Endothelial cell of umbilical vein (primary cell): Measurements from ENCODE around the gene THUMPD3. TPM values are rescaled to one million over a fixed set of nuclear protein-coding genes. Genes with fewer than 3 reads are reported as not detected.

Experiments
- BruUV-seq: library from RNA; stranded (reverse); fragments of 400-500 nt; replicated peaks from 2 replicates; lab custom pipeline; 2021; lab: Mats Ljungman, UMichigan
- CTCF ChIA-PET: fragments of 300-600, 350-600 bp; sonication (Branson Sonifier 250); formaldehyde crosslinking; loops from one replicate; lab custom pipeline; 2021; ENCODE audit warnings: antibody characterized with exemption, inconsistent platforms; lab: Charles Lee
- POLR2A ChIA-PET: fragments of 300-600, 350-600 bp; sonication (Branson Sonifier 250); formaldehyde crosslinking; loops from one replicate; lab custom pipeline; 2021; ENCODE audit warnings: antibody characterized with exemption, inconsistent platforms; lab: Charles Lee
- DNase-seq: peaks from one replicate; pipeline ENCODE4 v3.0.0-alpha.2; 2011; ENCODE audit warnings: low read depth, low spot score
- FAIRE-seq: peaks from 2 replicates; lab custom pipeline; 2011; peaks lifted over from hg19 to GRCh38; lab: Jason Lieb, UNC
- H2AFZ ChIP-seq: 2 replicates; pipeline ENCODE4 v1.6.0; 2012; ENCODE audit warnings: low read depth, low read length, control low read depth, inconsistent platforms
- H3K27ac ChIP-seq: 2 replicates; pipeline ENCODE4 v1.5.1; 2011; ENCODE audit warnings: low read depth, mild to moderate bottlenecking, control low read depth, low read length, moderate library complexity; ENCODE audit not compliant: insufficient read depth
- H3K27me3 ChIP-seq, 2 experiments: 2 replicates each; pipeline versions ENCODE4 v1.6.0 to v1.6.1; 2011; ENCODE audit warnings: low read length in 2 of 2, mixed read lengths in 1 of 2; ENCODE audit not compliant: control insufficient read depth in 2 of 2, insufficient read depth in 2 of 2
- H3K36me3 ChIP-seq, 2 experiments: 2 replicates in 1 of 2; 3 replicates in 1 of 2; pipeline ENCODE4 v1.5.1; 2011; ENCODE audit warnings: low read length in 2 of 2, mild to moderate bottlenecking in 1 of 2, moderate library complexity in 1 of 2; ENCODE audit not compliant: control insufficient read depth in 2 of 2, insufficient read depth in 2 of 2; ENCODE audit errors: extremely low read depth in 1 of 2
- H3K4me1 ChIP-seq: 3 replicates; pipeline ENCODE4 v1.5.1; 2011; ENCODE audit warnings: mild to moderate bottlenecking, low read length; ENCODE audit not compliant: control insufficient read depth, insufficient read depth; ENCODE audit errors: extremely low read depth
- H3K4me2 ChIP-seq: 2 replicates; pipeline ENCODE4 v1.6.1; 2011; ENCODE audit warnings: low read length, control low read depth, mixed read lengths; ENCODE audit not compliant: insufficient read depth
- H3K4me3 ChIP-seq, 3 experiments: fragments of 200-600 bp in 1 of 3; sonication (generic), shearing (Covaris generic) in 1 of 3; replicated peaks in 1 of 3; 2 replicates each; pipeline ENCODE4 v1.5.1; 2011 to 2016; ENCODE audit warnings: control low read depth in 3 of 3, low read length in 3 of 3, mild to moderate bottlenecking in 2 of 3, inconsistent platforms in 1 of 3, low read depth in 1 of 3, moderate library complexity in 1 of 3; ENCODE audit not compliant: insufficient read depth in 1 of 3
- H3K79me2 ChIP-seq: 2 replicates; pipeline ENCODE4 v1.6.0; 2012; ENCODE audit warnings: low read length, inconsistent platforms; ENCODE audit not compliant: control insufficient read depth, insufficient read depth
- H3K9ac ChIP-seq: replicated peaks from 2 replicates; pipeline ENCODE3; 2011; ENCODE audit warnings: low read length, control low read depth; ENCODE audit not compliant: insufficient read depth; ENCODE audit errors: extremely low read depth
- H3K9me1 ChIP-seq: replicated peaks from 3 replicates; pipeline ENCODE4 v1.6.0; 2011; ENCODE audit warnings: mild to moderate bottlenecking, low read length; ENCODE audit not compliant: control insufficient read depth, insufficient read depth; ENCODE audit errors: extremely low read depth
- H3K9me3 ChIP-seq: replicated peaks from 2 replicates; pipeline ENCODE4 v1.5.1; 2012; ENCODE audit warnings: low read length, inconsistent platforms; ENCODE audit not compliant: control insufficient read depth, insufficient read depth
- H4K20me1 ChIP-seq: replicated peaks from 2 replicates; pipeline ENCODE3; 2011; ENCODE audit warnings: mild to moderate bottlenecking, low read length; ENCODE audit not compliant: control insufficient read depth, insufficient read depth; ENCODE audit errors: extremely low read depth
- CTCF ChIP-seq, 2 donors: IDR thresholded peaks; 1 replicate in 1 of 2; 2 replicates in 1 of 2; pipeline ENCODE4 v1.5.1; 2011; ENCODE audit warnings: low read length in 2 of 2, mild to moderate bottlenecking in 2 of 2, moderate library complexity in 2 of 2, control low read depth in 1 of 2, inconsistent platforms in 1 of 2, low read depth in 1 of 2; ENCODE audit not compliant: insufficient read depth in 1 of 2; ENCODE audit errors: extremely low read depth in 1 of 2
- EZH2 ChIP-seq: IDR thresholded peaks from 2 replicates; pipeline ENCODE4 v1.6.1; 2012; ENCODE audit warnings: borderline replicate concordance, low read depth, mild to moderate bottlenecking, moderate library complexity, low read length, inconsistent platforms; ENCODE audit not compliant: severe bottlenecking
- FOS ChIP-seq: IDR thresholded peaks from 2 replicates; pipeline ENCODE4 v1.6.1; 2011; ENCODE audit warnings: mild to moderate bottlenecking, low read length, moderate library complexity, borderline replicate concordance; ENCODE audit not compliant: insufficient read depth
- GATA2 ChIP-seq: IDR thresholded peaks from 2 replicates; pipeline ENCODE4 v1.7.0; 2011; ENCODE audit warnings: low read depth, mild to moderate bottlenecking, moderate library complexity, mixed read lengths, low read length; ENCODE audit not compliant: insufficient read length, insufficient read depth
- JUN ChIP-seq: IDR thresholded peaks from 2 replicates; pipeline ENCODE4 v1.6.1; 2011; ENCODE audit warnings: borderline replicate concordance, low read depth; ENCODE audit not compliant: insufficient read length, insufficient read depth
- MAX ChIP-seq: IDR thresholded peaks from 2 replicates; pipeline ENCODE4 v1.6.1; 2011; ENCODE audit not compliant: insufficient read depth, insufficient read length
- MYC ChIP-seq: IDR thresholded peaks from one replicate; pipeline ENCODE4 v1.6.1; 2011; ENCODE audit warnings: mild to moderate bottlenecking, low read depth, low read length
- POLR2A ChIP-seq: IDR thresholded peaks from 2 replicates; pipeline ENCODE4 v1.6.1; 2012; ENCODE audit warnings: low read depth, mild to moderate bottlenecking, control low read depth, low read length
- POLR2AphosphoS5 ChIP-seq: IDR thresholded peaks from 2 replicates; pipeline ENCODE4 v1.6.1; 2012; ENCODE audit warnings: low read depth, mild to moderate bottlenecking, control low read depth, low read length, moderate library complexity; ENCODE audit not compliant: insufficient read depth
- dilution Hi-C: fragments of 300-500 bp; cut with MboI; formaldehyde crosslinking; loops from one replicate; pipeline ENCODE4 v1.15.0; 2019; ENCODE audit warnings: low sequenced_read_pairs; ENCODE audit not compliant: extremely low pct_ligation_motif_present
- intact Hi-C: fragments of 100-400 bp; cut with micrococcal nuclease; formaldehyde crosslinking; loops from one replicate; pipeline ENCODE4 v1.10.0; 2022
- polyA plus RNA-seq, 4 experiments: library from polyadenylated mRNA; depleted of rRNA in 3 of 4; stranded (reverse) in 3 of 4; unstranded in 1 of 4; fragments of >200 nt; gene quantifications; 2 replicates each; pipeline versions ENCODE4 v1.2.1 to v1.2.3, GENCODE V29; 2011 to 2012; ENCODE audit warnings: missing spikeins in 1 of 4
- total RNA-seq: library from RNA; stranded (reverse); gene quantifications from 2 replicates; pipeline ENCODE4 v1.2.3, GENCODE V29; 2021

THUMPD3 gene
- total and polyA plus RNA-seq, 2 donors (not counting 3 experiments of a cell fraction or from before 2014, with no cell fraction given), result 10.0 to 26.5 TPM

- Histone ChIP-seq H3K4me1 (no peaks in the 10 kb centered on the region), H3K4me3 (no peak overlapping the region), H3K27ac (no peak overlapping the region), H3K9me3 (no peaks in the 10 kb centered on the region), H3K9me1 (no peaks in the 10 kb centered on the region), H4K20me1 (no peaks in the 10 kb centered on the region), H3K27me3 (peaks cover 0 to 3% of the 10 kb centered on the region in 2 experiments), H3K79me2 (no peaks in the 10 kb centered on the region), H3K9ac (no peak overlapping the region), H2AFZ (no peak overlapping the region), H3K4me2 (no peak overlapping the region), H3K36me3 (no peaks in the 10 kb centered on the region)
- BruUV-seq, result no TSS peak
- intact Hi-C loops, result no loop called here
- CTCF ChIA-PET, result no interaction called here
- TF ChIP-seq FOS (no peak), POLR2A (no peak), JUN (no peak), GATA2 (no peak), POLR2AphosphoS5 (no peak), EZH2 (no peak), MAX (no peak), CTCF (IDR thresholded peaks at IDR 0.05; ENCODE audit: extremely low read depth in 1 of 2, insufficient read depth in 1 of 2, low read depth in 1 of 2, low read length in 2 of 2) (no peak), MYC (no peak)
- DNase-seq, result no peak
- dilution Hi-C loops, result no loop called here
- POLR2A ChIA-PET, result no interaction called here
- no peak for FAIRE-seq
Observed at GRCh38 chr3:9324944-9325343, 37.9 kb upstream of the THUMPD3 start.
